ENCODE results near the gene RET.

Gene RET

DNA sequence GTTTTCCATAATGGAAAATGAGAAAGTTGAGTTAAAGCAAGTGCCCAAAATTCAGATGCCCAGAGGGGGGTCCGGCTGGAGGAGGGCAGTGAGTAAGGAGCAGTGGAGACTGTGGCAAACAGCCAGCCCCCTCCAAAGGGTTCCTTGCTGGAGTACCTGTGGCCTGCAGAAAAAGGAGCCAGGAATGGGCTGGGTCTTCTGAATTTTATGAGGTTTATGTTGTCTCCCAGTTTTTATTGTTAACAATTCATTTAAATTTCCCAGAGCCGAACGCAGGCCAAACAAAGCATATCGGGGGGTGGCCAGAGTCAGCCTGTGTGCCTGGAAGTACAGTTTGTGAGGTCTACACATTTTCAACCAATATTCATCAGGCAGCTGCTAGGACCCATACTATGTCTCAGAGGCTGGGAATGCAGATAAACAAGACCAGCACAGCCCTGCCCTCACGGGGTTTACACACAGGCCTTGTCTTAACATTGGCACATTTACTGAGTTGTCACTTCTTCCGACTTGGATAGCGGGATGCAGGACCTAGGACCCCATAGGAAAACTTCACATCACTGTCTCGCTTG is 48.5 kb downstream of the RET start:
- Histone ChIP-seq H3K27ac (ENCODE audit: low read depth, low read length) (no peak overlapping the region), H3K4me2 (ENCODE audit: low read length) (no peak overlapping the region), H3K9me3 (ENCODE audit: control insufficient read depth, insufficient read depth, low read length) (no peaks in the 10 kb centered on the region), H3K36me3 (ENCODE audit: control insufficient read depth, low read length) (no peaks in the 10 kb centered on the region), H3K4me3 (ENCODE audit: low read length) (no peak overlapping the region), H3K79me2 (ENCODE audit: control insufficient read depth, low read length) (no peaks in the 10 kb centered on the region), H3K4me1 (ENCODE audit: control insufficient read depth, low read length) (peaks cover 17% of the 10 kb centered on the region), H4K20me1 (ENCODE audit: control insufficient read depth, insufficient read depth, low read depth, low read length) (no peaks in the 10 kb centered on the region), H3K27me3 (ENCODE audit: control insufficient read depth, low read length) (no peaks in the 10 kb centered on the region; the same call in 1 of the 2 replicates), H3K9me2 (replicated peaks; ENCODE audit: control insufficient read depth, low read length) (no peaks in the 10 kb centered on the region), H3F3A (ENCODE audit: control insufficient read depth, insufficient read depth) (no peaks in the 10 kb centered on the region)
- TF ChIP-seq, protein P1, sequence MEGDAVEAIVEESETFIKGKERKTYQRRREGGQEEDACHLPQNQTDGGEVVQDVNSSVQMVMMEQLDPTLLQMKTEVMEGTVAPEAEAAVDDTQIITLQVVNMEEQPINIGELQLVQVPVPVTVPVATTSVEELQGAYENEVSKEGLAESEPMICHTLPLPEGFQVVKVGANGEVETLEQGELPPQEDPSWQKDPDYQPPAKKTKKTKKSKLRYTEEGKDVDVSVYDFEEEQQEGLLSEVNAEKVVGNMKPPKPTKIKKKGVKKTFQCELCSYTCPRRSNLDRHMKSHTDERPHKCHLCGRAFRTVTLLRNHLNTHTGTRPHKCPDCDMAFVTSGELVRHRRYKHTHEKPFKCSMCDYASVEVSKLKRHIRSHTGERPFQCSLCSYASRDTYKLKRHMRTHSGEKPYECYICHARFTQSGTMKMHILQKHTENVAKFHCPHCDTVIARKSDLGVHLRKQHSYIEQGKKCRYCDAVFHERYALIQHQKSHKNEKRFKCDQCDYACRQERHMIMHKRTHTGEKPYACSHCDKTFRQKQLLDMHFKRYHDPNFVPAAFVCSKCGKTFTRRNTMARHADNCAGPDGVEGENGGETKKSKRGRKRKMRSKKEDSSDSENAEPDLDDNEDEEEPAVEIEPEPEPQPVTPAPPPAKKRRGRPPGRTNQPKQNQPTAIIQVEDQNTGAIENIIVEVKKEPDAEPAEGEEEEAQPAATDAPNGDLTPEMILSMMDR (IDR thresholded peaks at IDR 0.05; ENCODE audit: low read depth, low read length, poor library complexity, severe bottlenecking), result no peak
- TF ChIP-seq EZH2phosphoT487 (IDR thresholded peaks at IDR 0.05; ENCODE audit: borderline replicate concordance, low read length), result no peak

DNA sequence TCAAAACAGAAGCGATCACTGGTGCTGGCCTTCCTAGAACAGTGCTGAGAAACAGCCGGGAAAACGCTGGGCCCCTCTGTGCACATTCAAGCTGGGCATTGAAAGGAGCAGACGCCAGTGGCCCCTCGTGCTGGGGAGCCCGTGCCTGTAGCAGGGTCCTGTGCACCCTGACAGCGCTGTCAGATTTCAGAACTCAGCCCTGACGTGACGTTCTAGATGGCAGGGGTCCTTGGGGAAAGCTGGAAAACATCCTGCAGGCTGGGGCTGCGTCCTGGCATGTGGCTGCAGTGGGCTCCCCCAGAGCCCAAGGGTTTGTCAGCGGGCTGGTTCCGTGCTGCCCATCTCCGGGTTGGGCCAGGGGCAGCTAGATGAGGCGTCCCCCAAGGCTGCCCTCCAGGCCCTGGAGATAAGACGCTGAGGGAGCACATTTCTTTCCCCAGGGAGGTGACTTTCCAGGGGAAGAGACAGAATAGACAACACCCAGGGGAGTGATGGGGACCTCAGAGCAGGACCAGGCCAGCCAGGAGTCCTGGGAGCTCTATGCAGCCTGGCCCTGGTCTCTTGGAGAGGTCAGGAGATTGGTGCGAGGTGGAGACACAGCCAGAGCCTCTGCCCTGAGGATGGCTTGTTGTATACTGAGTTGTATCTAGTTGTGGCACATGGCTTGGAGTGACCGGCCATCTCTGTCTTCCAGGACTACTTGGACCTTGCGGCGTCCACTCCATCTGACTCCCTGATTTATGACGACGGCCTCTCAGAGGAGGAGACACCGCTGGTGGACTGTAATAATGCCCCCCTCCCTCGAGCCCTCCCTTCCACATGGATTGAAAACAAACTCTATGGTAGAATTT is 49.2 kb downstream of the RET start:
- H3K36me3 ChIP-seq (ENCODE audit: control insufficient read depth, low read length), result no peaks in the 10 kb centered on the region
- no peak overlapping the region for H3K4me2 ChIP-seq (ENCODE audit: low read length)
- TF ChIP-seq, protein P1 (IDR thresholded peaks at IDR 0.05; ENCODE audit: low read depth, low read length, poor library complexity, severe bottlenecking), result no peak
- TF ChIP-seq EZH2phosphoT487 (IDR thresholded peaks at IDR 0.05; ENCODE audit: borderline replicate concordance, low read length), result no peak
- H3K79me2 ChIP-seq (ENCODE audit: control insufficient read depth, low read length), result no peaks in the 10 kb centered on the region
- H4K20me1 ChIP-seq (ENCODE audit: control insufficient read depth, insufficient read depth, low read depth, low read length), result no peaks in the 10 kb centered on the region
- H3K9me2 ChIP-seq (replicated peaks; ENCODE audit: control insufficient read depth, low read length), result no peaks in the 10 kb centered on the region
- H3K4me3 ChIP-seq (ENCODE audit: low read length), result no peak overlapping the region
- no peak overlapping the region for H3K27ac ChIP-seq (ENCODE audit: low read depth, low read length)
- H3K4me1 ChIP-seq (ENCODE audit: control insufficient read depth, low read length), result peaks cover 12% of the 10 kb centered on the region
- no peaks in the 10 kb centered on the region; the same call in 1 of the 2 replicates for H3K27me3 ChIP-seq (ENCODE audit: control insufficient read depth, low read length)
- H3F3A ChIP-seq (ENCODE audit: control insufficient read depth, insufficient read depth), result no peaks in the 10 kb centered on the region
- no peaks in the 10 kb centered on the region for H3K9me3 ChIP-seq (ENCODE audit: control insufficient read depth, insufficient read depth, low read length)

DNA sequence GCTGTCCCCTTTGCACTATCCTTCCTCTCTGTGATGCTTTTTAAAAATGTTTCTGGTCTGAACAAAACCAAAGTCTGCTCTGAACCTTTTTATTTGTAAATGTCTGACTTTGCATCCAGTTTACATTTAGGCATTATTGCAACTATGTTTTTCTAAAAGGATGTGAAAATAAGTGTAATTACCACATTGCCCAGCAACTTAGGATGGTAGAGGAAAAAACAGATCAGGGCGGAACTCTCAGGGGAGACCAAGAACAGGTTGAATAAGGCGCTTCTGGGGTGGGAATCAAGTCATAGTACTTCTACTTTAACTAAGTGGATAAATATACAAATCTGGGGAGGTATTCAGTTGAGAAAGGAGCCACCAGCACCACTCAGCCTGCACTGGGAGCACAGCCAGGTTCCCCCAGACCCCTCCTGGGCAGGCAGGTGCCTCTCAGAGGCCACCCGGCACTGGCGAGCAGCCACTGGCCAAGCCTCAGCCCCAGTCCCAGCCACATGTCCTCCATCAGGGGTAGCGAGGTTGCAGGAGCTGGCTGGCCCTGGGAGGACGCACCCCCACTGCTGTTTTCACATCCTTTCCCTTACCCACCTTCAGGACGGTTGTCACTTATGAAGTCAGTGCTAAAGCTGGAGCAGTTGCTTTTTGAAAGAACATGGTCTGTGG is 50.0 kb downstream of the RET start:
- Histone ChIP-seq H3K4me2 (ENCODE audit: low read length) (peak overlapping the region; percentile 6), H3K79me2 (ENCODE audit: control insufficient read depth, low read length) (no peaks in the 10 kb centered on the region), H3F3A (ENCODE audit: control insufficient read depth, insufficient read depth) (no peaks in the 10 kb centered on the region), H3K27me3 (ENCODE audit: control insufficient read depth, low read length) (no peaks in the 10 kb centered on the region; the same call in 1 of the 2 replicates), H3K27ac (ENCODE audit: low read depth, low read length) (no peak overlapping the region), H3K9me2 (replicated peaks; ENCODE audit: control insufficient read depth, low read length) (no peaks in the 10 kb centered on the region), H3K9me3 (ENCODE audit: control insufficient read depth, insufficient read depth, low read length) (no peaks in the 10 kb centered on the region), H3K4me3 (ENCODE audit: low read length) (no peak overlapping the region), H4K20me1 (ENCODE audit: control insufficient read depth, insufficient read depth, low read depth, low read length) (no peaks in the 10 kb centered on the region), H3K4me1 (ENCODE audit: control insufficient read depth, low read length) (peaks cover 9% of the 10 kb centered on the region), H3K36me3 (ENCODE audit: control insufficient read depth, low read length) (no peaks in the 10 kb centered on the region)
- TF ChIP-seq, protein P1 (IDR thresholded peaks at IDR 0.05; ENCODE audit: low read depth, low read length, poor library complexity, severe bottlenecking), result no peak
- TF ChIP-seq EZH2phosphoT487 (IDR thresholded peaks at IDR 0.05; ENCODE audit: borderline replicate concordance, low read length), result no peak

All from DOHH2 (cell line).